HEK293 (cell line): ENCODE data around the gene ZDHHC8.

Source experiments
- CTCF ChIA-PET: fragments of 350-600 bp; formaldehyde crosslinking; extraction: SDS; loops from one replicate; lab custom pipeline; 2021; ENCODE audit warnings: antibody characterized with exemption; lab: Yijun Ruan, JAX
- POLR2A ChIA-PET: fragments of 300-600 bp; formaldehyde crosslinking; extraction: SDS; loops from one replicate; lab custom pipeline; 2020; ENCODE audit warnings: antibody characterized with exemption, inconsistent platforms; lab: Yijun Ruan, JAX
- H3K27ac ChIP-seq: fragments of 200-500 bp; sonication (Bioruptor generic); 2 replicates; pipeline ENCODE4 v1.5.1; 2014; ENCODE audit warnings: low read depth, low read length, control low read depth, inconsistent platforms; ENCODE audit errors: extremely low read depth
- H3K36me3 ChIP-seq, 2 experiments: fragments of 200-500 bp in 1 of 2; sonication (Bioruptor generic) in 1 of 2; 1 replicate in 1 of 2; 2 replicates in 1 of 2; pipeline ENCODE4 v1.5.1; 2014 to 2017; ENCODE audit warnings: inconsistent platforms in 2 of 2, low read length in 2 of 2; ENCODE audit not compliant: control insufficient read depth in 2 of 2, insufficient read depth in 1 of 2
- H3K4me1 ChIP-seq: fragments of 200-500 bp; sonication (Bioruptor generic); 2 replicates; pipeline ENCODE4 v1.5.1; 2014; ENCODE audit warnings: mild to moderate bottlenecking, low read length, inconsistent platforms; ENCODE audit not compliant: control insufficient read depth, insufficient read depth
- H3K4me3 ChIP-seq: 2 replicates; pipeline ENCODE4 v1.5.1; 2011; ENCODE audit warnings: low read depth, mild to moderate bottlenecking, control low read depth, low read length, moderate library complexity
- H3K9me3 ChIP-seq: fragments of 200-500 bp; sonication (Bioruptor generic); 2 replicates; pipeline ENCODE4 v1.5.1; 2014; ENCODE audit warnings: low read depth, low read length, inconsistent platforms; ENCODE audit not compliant: control insufficient read depth, insufficient read depth
- GLI4 ChIP-seq: fragments of 450-650 bp; formaldehyde crosslinking; IDR thresholded peaks from 2 replicates; pipeline ENCODE4 v1.5.1; 2016; ENCODE audit warnings: missing biosample characterization, missing genetic modification characterization
- ZIC2 ChIP-seq: fragments of 450-650 bp; formaldehyde crosslinking; IDR thresholded peaks from 2 replicates; pipeline ENCODE4 v1.5.1; 2016; ENCODE audit warnings: missing biosample characterization, missing genetic modification characterization
- ZNF132 ChIP-seq: fragments of 450-650 bp; formaldehyde crosslinking; IDR thresholded peaks from 2 replicates; pipeline ENCODE4 v1.5.1; 2017; ENCODE audit warnings: missing biosample characterization, missing genetic modification characterization, borderline replicate concordance
- ZNF155 ChIP-seq: fragments of 450-650 bp; formaldehyde crosslinking; IDR thresholded peaks from 2 replicates; pipeline ENCODE4 v1.5.1; 2016; ENCODE audit warnings: missing biosample characterization, missing genetic modification characterization
- ZNF214 ChIP-seq: fragments of 450-650 bp; formaldehyde crosslinking; IDR thresholded peaks from 2 replicates; pipeline ENCODE4 v1.5.1; 2017; ENCODE audit warnings: missing biosample characterization, mild to moderate bottlenecking, missing genetic modification characterization, borderline replicate concordance
- ZNF521 ChIP-seq: fragments of 450-650 bp; formaldehyde crosslinking; IDR thresholded peaks from 2 replicates; pipeline ENCODE4 v1.5.1; 2017; ENCODE audit warnings: missing biosample characterization, mild to moderate bottlenecking, missing genetic modification characterization
- ZNF544 ChIP-seq: fragments of 450-650 bp; formaldehyde crosslinking; IDR thresholded peaks from 2 replicates; pipeline ENCODE4 v1.5.0; 2017; ENCODE audit warnings: missing biosample characterization, missing genetic modification characterization
- ZNF558 ChIP-seq: fragments of 450-650 bp; formaldehyde crosslinking; IDR thresholded peaks from 2 replicates; pipeline ENCODE4 v1.5.1; 2016; ENCODE audit warnings: missing biosample characterization, missing genetic modification characterization
- ZNF561 ChIP-seq: fragments of 450-650 bp; IDR thresholded peaks from 2 replicates; pipeline ENCODE4 v1.5.1; 2018; ENCODE audit warnings: missing biosample characterization, missing genetic modification characterization, borderline replicate concordance
- ZNF777 ChIP-seq: fragments of 450-650 bp; formaldehyde crosslinking; IDR thresholded peaks from 2 replicates; pipeline ENCODE4 v1.5.1; 2017; ENCODE audit warnings: missing biosample characterization, missing genetic modification characterization, borderline replicate concordance
- TF ChIP-seq, protein P1 (sequence below): fragments of 450-650 bp; formaldehyde crosslinking; IDR thresholded peaks from 2 replicates; pipeline ENCODE4 v1.5.1; 2016; ENCODE audit warnings: missing biosample characterization, missing genetic modification characterization, borderline replicate concordance
- TF ChIP-seq, protein P2 (sequence below): fragments of 450-650 bp; formaldehyde crosslinking; IDR thresholded peaks from 2 replicates; pipeline ENCODE4 v1.5.1; 2016; ENCODE audit warnings: missing biosample characterization, missing genetic modification characterization
- TF ChIP-seq, protein P3 (sequence below): fragments of 450-650 bp; formaldehyde crosslinking; IDR thresholded peaks from 2 replicates; pipeline ENCODE4 v1.5.1; 2016; ENCODE audit warnings: missing biosample characterization, missing genetic modification characterization
- TF ChIP-seq, protein P4 (sequence below): fragments of 450-650 bp; formaldehyde crosslinking; IDR thresholded peaks from 2 replicates; pipeline ENCODE4 v1.5.1; 2016; ENCODE audit warnings: missing biosample characterization, missing genetic modification characterization
- TF ChIP-seq, protein P5 (sequence below): fragments of 450-650 bp; formaldehyde crosslinking; IDR thresholded peaks from 2 replicates; pipeline ENCODE4 v1.5.1; 2017; ENCODE audit warnings: missing biosample characterization, missing genetic modification characterization
- TF ChIP-seq, protein P6 (sequence below): fragments of 450-650 bp; formaldehyde crosslinking; IDR thresholded peaks from 2 replicates; pipeline ENCODE4 v1.5.1; 2016; ENCODE audit warnings: missing biosample characterization, missing genetic modification characterization

Gene ZDHHC8

DNA sequence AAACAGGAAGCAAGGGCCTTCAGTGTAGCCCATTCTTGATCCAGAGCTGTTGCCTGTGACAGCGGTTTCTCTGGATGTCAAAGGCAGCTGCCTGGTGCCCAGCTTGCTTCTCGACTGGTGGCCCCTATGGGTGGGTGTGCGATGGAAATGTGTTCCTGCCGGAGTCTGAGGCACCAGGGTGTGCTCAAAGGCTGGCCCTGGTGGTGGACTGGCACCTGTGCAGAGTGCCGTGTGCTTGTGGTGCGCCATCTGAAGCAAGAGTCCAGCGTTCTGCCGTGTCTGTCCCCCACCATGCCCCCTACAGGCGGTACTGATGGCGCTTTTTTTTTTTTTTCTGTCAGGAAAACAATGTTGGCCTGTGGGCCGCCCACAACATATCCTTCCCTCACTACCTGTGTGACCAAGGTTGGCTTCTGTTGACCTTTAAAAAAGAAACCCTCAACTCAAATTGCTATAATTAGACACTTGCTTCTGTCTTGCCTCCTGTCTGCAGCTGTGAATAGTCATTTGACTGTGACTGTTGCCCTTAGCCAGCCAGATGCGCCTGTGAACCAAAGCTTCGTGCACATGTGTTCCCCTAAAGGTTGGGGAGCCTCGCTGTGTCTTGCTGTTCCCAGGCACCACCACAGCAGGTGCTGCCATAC, 20.4 kb upstream of the ZDHHC8 start:
- POLR2A ChIA-PET, result interaction anchor here (0.7 to 1.5 kb wide), 7 partner anchors 15 to 146 kb away, joined by 3 to 5 read pairs (median 3); partner anchors contain the start of gene DGCR8
- CTCF ChIA-PET, result interaction anchor here (0.6 to 1.4 kb wide), 13 partner anchors 9 to 159 kb away, joined by 3 to 7 read pairs (median 3); no protein-coding TSS in a partner anchor
- Histone ChIP-seq H3K27ac (peak overlapping the region; percentile 18; the same call in 1 of the 2 replicates), H3K4me1 (no peaks in the 10 kb centered on the region), H3K9me3 (no peaks in the 10 kb centered on the region), H3K36me3 (peaks cover 4 to 99% of the 10 kb centered on the region in 2 experiments; a peak in 2 of 3 replicates), H3K4me3 (no peak overlapping the region)
- TF ChIP-seq ZNF777 (tag by site-specific recombination) (no peak), ZNF214 (no peak), ZNF521 (tag by site-specific recombination) (no peak), ZNF558 (tag by site-specific recombination) (no peak), ZNF155 (no peak), GLI4 (tag by site-specific recombination) (no peak), ZIC2 (tag by site-specific recombination) (no peak), ZNF544 (tag by site-specific recombination) (no peak), ZNF561 (tag by site-specific recombination) (no peak), ZNF132 (tag by site-specific recombination) (no peak)
- TF ChIP-seq, protein P1, sequence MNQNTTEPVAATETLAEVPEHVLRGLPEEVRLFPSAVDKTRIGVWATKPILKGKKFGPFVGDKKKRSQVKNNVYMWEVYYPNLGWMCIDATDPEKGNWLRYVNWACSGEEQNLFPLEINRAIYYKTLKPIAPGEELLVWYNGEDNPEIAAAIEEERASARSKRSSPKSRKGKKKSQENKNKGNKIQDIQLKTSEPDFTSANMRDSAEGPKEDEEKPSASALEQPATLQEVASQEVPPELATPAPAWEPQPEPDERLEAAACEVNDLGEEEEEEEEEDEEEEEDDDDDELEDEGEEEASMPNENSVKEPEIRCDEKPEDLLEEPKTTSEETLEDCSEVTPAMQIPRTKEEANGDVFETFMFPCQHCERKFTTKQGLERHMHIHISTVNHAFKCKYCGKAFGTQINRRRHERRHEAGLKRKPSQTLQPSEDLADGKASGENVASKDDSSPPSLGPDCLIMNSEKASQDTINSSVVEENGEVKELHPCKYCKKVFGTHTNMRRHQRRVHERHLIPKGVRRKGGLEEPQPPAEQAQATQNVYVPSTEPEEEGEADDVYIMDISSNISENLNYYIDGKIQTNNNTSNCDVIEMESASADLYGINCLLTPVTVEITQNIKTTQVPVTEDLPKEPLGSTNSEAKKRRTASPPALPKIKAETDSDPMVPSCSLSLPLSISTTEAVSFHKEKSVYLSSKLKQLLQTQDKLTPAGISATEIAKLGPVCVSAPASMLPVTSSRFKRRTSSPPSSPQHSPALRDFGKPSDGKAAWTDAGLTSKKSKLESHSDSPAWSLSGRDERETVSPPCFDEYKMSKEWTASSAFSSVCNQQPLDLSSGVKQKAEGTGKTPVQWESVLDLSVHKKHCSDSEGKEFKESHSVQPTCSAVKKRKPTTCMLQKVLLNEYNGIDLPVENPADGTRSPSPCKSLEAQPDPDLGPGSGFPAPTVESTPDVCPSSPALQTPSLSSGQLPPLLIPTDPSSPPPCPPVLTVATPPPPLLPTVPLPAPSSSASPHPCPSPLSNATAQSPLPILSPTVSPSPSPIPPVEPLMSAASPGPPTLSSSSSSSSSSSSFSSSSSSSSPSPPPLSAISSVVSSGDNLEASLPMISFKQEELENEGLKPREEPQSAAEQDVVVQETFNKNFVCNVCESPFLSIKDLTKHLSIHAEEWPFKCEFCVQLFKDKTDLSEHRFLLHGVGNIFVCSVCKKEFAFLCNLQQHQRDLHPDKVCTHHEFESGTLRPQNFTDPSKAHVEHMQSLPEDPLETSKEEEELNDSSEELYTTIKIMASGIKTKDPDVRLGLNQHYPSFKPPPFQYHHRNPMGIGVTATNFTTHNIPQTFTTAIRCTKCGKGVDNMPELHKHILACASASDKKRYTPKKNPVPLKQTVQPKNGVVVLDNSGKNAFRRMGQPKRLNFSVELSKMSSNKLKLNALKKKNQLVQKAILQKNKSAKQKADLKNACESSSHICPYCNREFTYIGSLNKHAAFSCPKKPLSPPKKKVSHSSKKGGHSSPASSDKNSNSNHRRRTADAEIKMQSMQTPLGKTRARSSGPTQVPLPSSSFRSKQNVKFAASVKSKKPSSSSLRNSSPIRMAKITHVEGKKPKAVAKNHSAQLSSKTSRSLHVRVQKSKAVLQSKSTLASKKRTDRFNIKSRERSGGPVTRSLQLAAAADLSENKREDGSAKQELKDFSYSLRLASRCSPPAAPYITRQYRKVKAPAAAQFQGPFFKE (tag by site-specific recombination), result no peak
- TF ChIP-seq, protein P2, sequence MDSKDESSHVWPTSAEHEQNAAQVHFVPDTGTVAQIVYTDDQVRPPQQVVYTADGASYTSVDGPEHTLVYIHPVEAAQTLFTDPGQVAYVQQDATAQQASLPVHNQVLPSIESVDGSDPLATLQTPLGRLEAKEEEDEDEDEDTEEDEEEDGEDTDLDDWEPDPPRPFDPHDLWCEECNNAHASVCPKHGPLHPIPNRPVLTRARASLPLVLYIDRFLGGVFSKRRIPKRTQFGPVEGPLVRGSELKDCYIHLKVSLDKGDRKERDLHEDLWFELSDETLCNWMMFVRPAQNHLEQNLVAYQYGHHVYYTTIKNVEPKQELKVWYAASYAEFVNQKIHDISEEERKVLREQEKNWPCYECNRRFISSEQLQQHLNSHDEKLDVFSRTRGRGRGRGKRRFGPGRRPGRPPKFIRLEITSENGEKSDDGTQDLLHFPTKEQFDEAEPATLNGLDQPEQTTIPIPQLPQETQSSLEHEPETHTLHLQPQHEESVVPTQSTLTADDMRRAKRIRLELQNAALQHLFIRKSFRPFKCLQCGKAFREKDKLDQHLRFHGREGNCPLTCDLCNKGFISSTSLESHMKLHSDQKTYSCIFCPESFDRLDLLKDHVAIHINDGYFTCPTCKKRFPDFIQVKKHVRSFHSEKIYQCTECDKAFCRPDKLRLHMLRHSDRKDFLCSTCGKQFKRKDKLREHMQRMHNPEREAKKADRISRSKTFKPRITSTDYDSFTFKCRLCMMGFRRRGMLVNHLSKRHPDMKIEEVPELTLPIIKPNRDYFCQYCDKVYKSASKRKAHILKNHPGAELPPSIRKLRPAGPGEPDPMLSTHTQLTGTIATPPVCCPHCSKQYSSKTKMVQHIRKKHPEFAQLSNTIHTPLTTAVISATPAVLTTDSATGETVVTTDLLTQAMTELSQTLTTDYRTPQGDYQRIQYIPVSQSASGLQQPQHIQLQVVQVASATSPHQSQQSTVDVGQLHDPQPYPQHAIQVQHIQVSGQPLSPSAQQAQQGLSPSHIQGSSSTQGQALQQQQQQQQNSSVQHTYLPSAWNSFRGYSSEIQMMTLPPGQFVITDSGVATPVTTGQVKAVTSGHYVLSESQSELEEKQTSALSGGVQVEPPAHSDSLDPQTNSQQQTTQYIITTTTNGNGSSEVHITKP, result no peak
- TF ChIP-seq, protein P3, sequence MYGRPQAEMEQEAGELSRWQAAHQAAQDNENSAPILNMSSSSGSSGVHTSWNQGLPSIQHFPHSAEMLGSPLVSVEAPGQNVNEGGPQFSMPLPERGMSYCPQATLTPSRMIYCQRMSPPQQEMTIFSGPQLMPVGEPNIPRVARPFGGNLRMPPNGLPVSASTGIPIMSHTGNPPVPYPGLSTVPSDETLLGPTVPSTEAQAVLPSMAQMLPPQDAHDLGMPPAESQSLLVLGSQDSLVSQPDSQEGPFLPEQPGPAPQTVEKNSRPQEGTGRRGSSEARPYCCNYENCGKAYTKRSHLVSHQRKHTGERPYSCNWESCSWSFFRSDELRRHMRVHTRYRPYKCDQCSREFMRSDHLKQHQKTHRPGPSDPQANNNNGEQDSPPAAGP (tag by site-specific recombination), result no peak
- TF ChIP-seq, protein P4, sequence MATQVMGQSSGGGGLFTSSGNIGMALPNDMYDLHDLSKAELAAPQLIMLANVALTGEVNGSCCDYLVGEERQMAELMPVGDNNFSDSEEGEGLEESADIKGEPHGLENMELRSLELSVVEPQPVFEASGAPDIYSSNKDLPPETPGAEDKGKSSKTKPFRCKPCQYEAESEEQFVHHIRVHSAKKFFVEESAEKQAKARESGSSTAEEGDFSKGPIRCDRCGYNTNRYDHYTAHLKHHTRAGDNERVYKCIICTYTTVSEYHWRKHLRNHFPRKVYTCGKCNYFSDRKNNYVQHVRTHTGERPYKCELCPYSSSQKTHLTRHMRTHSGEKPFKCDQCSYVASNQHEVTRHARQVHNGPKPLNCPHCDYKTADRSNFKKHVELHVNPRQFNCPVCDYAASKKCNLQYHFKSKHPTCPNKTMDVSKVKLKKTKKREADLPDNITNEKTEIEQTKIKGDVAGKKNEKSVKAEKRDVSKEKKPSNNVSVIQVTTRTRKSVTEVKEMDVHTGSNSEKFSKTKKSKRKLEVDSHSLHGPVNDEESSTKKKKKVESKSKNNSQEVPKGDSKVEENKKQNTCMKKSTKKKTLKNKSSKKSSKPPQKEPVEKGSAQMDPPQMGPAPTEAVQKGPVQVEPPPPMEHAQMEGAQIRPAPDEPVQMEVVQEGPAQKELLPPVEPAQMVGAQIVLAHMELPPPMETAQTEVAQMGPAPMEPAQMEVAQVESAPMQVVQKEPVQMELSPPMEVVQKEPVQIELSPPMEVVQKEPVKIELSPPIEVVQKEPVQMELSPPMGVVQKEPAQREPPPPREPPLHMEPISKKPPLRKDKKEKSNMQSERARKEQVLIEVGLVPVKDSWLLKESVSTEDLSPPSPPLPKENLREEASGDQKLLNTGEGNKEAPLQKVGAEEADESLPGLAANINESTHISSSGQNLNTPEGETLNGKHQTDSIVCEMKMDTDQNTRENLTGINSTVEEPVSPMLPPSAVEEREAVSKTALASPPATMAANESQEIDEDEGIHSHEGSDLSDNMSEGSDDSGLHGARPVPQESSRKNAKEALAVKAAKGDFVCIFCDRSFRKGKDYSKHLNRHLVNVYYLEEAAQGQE (tag by site-specific recombination), result no peak
- TF ChIP-seq, protein P5, sequence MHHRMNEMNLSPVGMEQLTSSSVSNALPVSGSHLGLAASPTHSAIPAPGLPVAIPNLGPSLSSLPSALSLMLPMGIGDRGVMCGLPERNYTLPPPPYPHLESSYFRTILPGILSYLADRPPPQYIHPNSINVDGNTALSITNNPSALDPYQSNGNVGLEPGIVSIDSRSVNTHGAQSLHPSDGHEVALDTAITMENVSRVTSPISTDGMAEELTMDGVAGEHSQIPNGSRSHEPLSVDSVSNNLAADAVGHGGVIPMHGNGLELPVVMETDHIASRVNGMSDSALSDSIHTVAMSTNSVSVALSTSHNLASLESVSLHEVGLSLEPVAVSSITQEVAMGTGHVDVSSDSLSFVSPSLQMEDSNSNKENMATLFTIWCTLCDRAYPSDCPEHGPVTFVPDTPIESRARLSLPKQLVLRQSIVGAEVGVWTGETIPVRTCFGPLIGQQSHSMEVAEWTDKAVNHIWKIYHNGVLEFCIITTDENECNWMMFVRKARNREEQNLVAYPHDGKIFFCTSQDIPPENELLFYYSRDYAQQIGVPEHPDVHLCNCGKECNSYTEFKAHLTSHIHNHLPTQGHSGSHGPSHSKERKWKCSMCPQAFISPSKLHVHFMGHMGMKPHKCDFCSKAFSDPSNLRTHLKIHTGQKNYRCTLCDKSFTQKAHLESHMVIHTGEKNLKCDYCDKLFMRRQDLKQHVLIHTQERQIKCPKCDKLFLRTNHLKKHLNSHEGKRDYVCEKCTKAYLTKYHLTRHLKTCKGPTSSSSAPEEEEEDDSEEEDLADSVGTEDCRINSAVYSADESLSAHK, result peak; percentile 59; the same call in 1 of the 2 replicates
- TF ChIP-seq, protein P6, sequence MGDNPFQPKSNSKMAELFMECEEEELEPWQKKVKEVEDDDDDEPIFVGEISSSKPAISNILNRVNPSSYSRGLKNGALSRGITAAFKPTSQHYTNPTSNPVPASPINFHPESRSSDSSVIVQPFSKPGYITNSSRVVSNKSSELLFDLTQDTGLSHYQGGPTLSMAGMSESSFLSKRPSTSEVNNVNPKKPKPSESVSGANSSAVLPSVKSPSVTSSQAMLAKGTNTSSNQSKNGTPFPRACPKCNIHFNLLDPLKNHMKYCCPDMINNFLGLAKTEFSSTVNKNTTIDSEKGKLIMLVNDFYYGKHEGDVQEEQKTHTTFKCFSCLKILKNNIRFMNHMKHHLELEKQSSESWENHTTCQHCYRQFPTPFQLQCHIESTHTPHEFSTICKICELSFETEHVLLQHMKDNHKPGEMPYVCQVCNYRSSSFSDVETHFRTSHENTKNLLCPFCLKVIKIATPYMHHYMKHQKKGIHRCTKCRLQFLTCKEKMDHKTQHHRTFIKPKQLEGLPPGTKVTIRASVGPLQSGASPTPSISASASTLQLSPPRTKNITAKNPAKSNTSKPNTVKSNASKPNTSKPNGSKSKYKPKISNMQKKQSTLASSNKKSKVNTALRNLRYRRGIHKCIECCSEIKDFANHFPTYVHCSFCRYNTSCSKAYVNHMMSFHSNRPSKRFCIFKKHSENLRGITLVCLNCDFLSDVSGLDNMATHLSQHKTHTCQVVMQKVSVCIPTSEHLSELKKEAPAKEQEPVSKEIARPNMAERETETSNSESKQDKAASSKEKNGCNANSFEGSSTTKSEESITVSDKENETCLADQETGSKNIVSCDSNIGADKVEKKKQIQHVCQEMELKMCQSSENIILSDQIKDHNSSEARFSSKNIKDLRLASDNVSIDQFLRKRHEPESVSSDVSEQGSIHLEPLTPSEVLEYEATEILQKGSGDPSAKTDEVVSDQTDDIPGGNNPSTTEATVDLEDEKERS, result no peak
